Thoracic aorta (tissue), 2 donors: Measurements from ENCODE around the gene CDC42BPA. TPM values are rescaled to one million over a fixed set of nuclear protein-coding genes. Genes with fewer than 3 reads are reported as not detected.
"Not testable (repeated sequence)": the region's sequence is repeated elsewhere in the genome, so short reads cannot be mapped to it uniquely, and the experiment has no call there.

Experiments
- ATAC-seq: fragments of 150-250 bp; one replicate; pipeline ENCODE4 v1.8.0; 2017; ENCODE audit warnings: low read depth; ENCODE audit not compliant: insufficient number of reproducible peaks, low FRiP score
- DNase-seq: peaks from one replicate; pipeline ENCODE4 v3.0.0-alpha.2; 2020; ENCODE audit warnings: low spot score
- H3K27ac ChIP-seq, 2 donors: fragments of 200-600 bp; sonication (generic); 1 replicate in 1 of 2; 2 replicates in 1 of 2; pipeline ENCODE4 v1.5.1; 2016; ENCODE audit warnings: mild to moderate bottlenecking in 2 of 2, moderate library complexity in 2 of 2
- H3K27me3 ChIP-seq: fragments of 200-600 bp; sonication (generic); replicated peaks from 2 replicates; pipeline ENCODE4 v1.6.0; 2016; ENCODE audit warnings: mild to moderate bottlenecking; ENCODE audit not compliant: insufficient read depth
- H3K36me3 ChIP-seq: fragments of 200-600 bp; sonication (generic); one replicate; pipeline ENCODE4 v1.5.1; 2016
- H3K4me1 ChIP-seq, 2 donors: fragments of 200-600 bp; sonication (generic); 1 replicate in 1 of 2; 2 replicates in 1 of 2; pipeline versions ENCODE4 v1.5.1 to v1.6.0; 2016; ENCODE audit warnings: low read depth in 2 of 2, mild to moderate bottlenecking in 1 of 2; ENCODE audit not compliant: control insufficient read depth in 1 of 2
- H3K4me3 ChIP-seq: fragments of 200-600 bp; sonication (generic); 2 replicates; pipeline ENCODE4 v1.5.1; 2016; ENCODE audit warnings: mild to moderate bottlenecking
- H3K9me3 ChIP-seq: fragments of 200-600 bp; sonication (generic); 2 replicates; pipeline ENCODE4 v1.5.1; 2016
- total RNA-seq, 2 donors: library from RNA; depleted of rRNA; stranded (reverse); fragments of >200 nt; gene quantifications; one replicate each; pipeline versions ENCODE4 v1.1.0 to v1.2.3, GENCODE V29; 2016
- TF ChIP-seq, protein P1 (sequence below): fragments of 200-600 bp; sonication (generic); IDR thresholded peaks from one replicate; pipeline ENCODE4 v1.5.1; 2019; ENCODE audit warnings: antibody characterized with exemption

The CDC42BPA gene
- total RNA-seq, 2 donors from 2014 or later = 62.4 to 89.7 TPM

DNA sequence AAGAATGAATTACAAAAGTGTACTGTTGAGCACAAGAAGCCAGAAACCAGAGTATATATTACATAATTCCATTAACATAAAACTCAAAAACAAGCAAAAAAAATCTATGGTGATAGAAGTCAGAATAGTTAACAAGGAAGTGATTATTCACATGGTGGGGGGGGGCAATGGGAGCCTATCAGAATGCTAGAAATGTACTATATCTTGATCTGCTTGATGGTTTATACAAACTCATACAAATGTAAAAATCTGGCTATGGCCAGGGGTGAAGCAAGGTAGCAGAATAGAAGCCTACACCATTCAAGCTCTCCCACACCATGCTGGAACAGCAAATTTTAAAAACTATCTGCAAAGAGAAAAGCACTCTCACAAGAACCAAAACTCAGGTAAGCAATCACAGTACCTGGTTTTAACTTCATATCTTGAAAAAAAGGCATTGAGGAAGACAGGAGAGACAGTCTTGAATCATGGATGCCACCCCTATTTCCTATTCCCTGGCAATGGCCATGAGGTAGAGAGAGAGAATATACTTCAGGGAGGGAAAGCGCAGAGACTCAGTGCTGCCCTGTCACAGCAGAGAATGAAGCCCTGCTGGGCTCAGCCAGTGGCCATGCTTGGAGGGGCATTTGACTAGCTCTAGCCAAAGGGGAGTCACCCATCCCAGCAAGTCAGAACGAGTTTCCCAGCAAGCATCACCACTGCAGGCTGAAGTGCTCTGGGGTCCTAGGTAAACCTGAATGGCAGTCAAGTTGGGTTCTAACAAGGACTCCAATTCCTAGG lies 73.8 kb downstream of the CDC42BPA start:
- DNase-seq (no peak), ATAC-seq (no peak)
- no peak overlapping the region for H3K4me3 ChIP-seq
- H3K27ac ChIP-seq = no peak overlapping the region
- H3K36me3 ChIP-seq = peaks cover 3% of the 10 kb centered on the region
- H3K9me3 ChIP-seq = peaks cover 3% of the 10 kb centered on the region
- TF ChIP-seq, protein P1, sequence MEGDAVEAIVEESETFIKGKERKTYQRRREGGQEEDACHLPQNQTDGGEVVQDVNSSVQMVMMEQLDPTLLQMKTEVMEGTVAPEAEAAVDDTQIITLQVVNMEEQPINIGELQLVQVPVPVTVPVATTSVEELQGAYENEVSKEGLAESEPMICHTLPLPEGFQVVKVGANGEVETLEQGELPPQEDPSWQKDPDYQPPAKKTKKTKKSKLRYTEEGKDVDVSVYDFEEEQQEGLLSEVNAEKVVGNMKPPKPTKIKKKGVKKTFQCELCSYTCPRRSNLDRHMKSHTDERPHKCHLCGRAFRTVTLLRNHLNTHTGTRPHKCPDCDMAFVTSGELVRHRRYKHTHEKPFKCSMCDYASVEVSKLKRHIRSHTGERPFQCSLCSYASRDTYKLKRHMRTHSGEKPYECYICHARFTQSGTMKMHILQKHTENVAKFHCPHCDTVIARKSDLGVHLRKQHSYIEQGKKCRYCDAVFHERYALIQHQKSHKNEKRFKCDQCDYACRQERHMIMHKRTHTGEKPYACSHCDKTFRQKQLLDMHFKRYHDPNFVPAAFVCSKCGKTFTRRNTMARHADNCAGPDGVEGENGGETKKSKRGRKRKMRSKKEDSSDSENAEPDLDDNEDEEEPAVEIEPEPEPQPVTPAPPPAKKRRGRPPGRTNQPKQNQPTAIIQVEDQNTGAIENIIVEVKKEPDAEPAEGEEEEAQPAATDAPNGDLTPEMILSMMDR = no peak
- H3K27me3 ChIP-seq = no peaks in the 10 kb centered on the region
- H3K4me1 ChIP-seq = peaks cover 9 to 32% of the 10 kb centered on the region in 2 donors

DNA sequence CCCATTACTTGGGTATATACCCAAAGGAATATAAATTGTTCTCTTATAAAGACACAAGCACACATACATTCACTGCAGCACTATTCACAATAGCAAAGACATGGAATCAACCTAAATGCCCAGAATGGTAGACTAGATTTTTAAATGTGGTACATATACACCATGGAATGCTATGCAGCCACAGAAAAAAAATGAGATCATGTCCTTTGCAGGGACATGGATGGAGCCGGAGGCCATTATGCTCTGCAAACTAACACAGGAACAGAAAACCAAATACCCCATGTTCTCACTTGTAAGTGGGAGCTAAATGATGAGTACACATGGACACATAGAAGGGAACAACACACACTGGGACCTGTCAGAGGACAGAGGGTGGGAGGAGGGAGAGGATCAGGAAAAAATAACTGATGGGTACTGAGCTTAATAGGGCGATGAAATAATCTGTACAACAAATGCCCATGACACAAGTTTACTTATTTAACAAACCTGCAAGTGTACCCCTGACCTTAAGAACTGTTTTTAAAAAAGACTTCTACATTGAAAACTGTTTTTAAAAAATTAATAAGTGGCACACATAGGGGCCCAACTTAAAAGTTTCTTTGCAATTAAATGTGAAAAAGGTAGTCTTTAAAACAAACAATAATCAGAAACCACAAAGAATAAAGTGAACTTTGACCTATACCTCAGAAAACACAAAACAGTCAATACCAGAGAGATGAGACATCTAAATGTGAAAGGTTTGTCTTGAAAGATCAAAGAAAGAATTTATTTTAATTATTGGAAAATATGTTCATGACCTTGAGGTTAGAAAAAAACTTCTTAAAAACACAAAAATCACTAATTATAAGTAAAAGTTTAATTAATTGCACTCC lies 75.2 kb downstream of the CDC42BPA start:
- TF ChIP-seq, protein P1 = no peak
- ATAC-seq = no peak

DNA sequence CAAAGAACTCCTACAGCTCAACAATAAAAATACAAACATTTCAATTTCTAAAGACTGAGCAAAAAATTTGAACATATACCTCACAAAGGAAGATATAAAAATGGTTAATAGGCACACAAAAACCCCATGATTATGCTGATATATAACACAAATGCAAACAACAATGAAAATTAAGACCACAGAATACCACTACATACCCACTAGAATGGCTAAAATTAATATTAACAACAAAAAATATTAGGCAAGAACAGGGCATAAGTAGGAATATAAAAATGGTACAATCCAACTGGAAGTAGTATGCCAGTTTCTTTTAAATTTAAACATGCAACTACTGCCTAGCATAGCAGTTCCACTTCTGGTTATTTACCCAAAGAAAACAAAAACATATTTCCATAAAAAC lies 77.3 kb downstream of the CDC42BPA start:
- Histone ChIP-seq H3K27me3 (no peaks in the 10 kb centered on the region), H3K36me3 (peaks cover 3% of the 10 kb centered on the region), H3K9me3 (no peaks in the 10 kb centered on the region), H3K27ac (no peak overlapping the region), H3K4me3 (no peak overlapping the region), H3K4me1 (peaks cover 9 to 28% of the 10 kb centered on the region in 2 donors)
- TF ChIP-seq, protein P1 = no peak
- DNase-seq = no peak
- no peak for ATAC-seq

More for the DNA sequence above, 75.2 kb downstream of the CDC42BPA start:
- H3K4me1 ChIP-seq = peaks cover 9 to 32% of the 10 kb centered on the region in 2 donors
- H3K27ac ChIP-seq = no peak overlapping the region
- no peaks in the 10 kb centered on the region for H3K27me3 ChIP-seq
- peaks cover 3% of the 10 kb centered on the region for H3K9me3 ChIP-seq
- no peak overlapping the region for H3K4me3 ChIP-seq
- H3K36me3 ChIP-seq = peaks cover 3% of the 10 kb centered on the region
- DNase-seq = no peak

DNA sequence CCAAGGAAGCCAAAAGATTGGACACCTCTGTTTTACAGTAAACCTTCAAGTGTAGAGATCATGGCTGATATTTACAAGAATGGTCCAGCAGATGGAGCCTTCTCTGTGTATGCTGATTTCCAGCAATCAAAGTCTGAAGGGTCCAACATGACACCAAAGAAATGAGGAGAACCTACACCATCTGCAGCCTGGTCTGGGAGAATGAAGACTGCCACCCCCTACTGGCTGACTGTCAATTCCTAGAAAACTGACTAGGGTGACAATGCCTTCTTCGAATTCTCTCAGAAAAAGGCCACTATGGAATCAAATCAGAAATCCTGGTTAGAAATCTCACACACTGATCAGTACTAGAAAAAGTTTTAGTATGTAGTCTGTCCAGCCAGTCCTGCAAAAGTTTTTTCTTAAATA lies 83.3 kb downstream of the CDC42BPA start:
- Histone ChIP-seq H3K36me3 (no peaks in the 10 kb centered on the region), H3K4me1 (no peaks in the 10 kb centered on the region), H3K9me3 (no peaks in the 10 kb centered on the region), H3K27me3 (no peaks in the 10 kb centered on the region), H3K27ac (no peak overlapping the region), H3K4me3 (no peak overlapping the region)
- DNase-seq = no peak
- ATAC-seq = no peak
- TF ChIP-seq, protein P1 = peak; percentile 27

DNA sequence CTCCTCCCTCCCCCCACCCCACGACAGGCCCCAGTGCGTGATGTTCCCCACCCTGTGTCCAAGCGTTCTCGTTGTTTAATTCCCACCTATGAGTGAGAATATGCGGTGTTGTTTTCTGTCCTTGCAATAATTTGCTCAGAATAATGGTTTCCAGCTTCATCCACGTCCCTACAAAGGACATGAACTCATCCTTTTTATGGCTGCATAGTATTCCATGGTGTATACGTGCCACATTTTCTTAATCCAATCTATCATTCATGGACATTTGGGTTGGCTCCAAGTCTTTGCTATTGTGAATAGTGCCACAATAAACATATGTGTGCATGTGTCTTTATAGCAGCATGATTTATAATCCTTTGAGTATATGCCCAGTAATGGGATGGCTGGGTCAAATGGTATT lies 87.2 kb downstream of the CDC42BPA start:
- H3K9me3 ChIP-seq, H3K27me3 ChIP-seq, ATAC-seq, DNase-seq, H3K4me3 ChIP-seq, H3K4me1 ChIP-seq, H3K36me3 ChIP-seq, H3K27ac ChIP-seq: not testable (repeated sequence)
